Adrenal gland (tissue), 12 donors: ENCODE measurements around the gene MGMT. TPM values are rescaled to one million over a fixed set of nuclear protein-coding genes. Genes with fewer than 3 reads are reported as not detected.
A peak's percentile ranks its signal among the peaks of the same experiment; 100 is the strongest.

Source experiments
- DNase-seq, 7 donors: peaks; one replicate each; pipeline ENCODE4 v3.0.0-alpha.2; 2019 to 2020
- H3K27ac ChIP-seq, 5 donors: fragments of 200-600 bp; sonication (generic) in 4 of 5; 1 replicate in 3 of 5; 2 replicates in 2 of 5; pipeline versions ENCODE4 v1.5.1 to v1.8.0; 2016 to 2020; ENCODE audit warnings: mild to moderate bottlenecking in 1 of 5
- H3K27me3 ChIP-seq: fragments of 200-600 bp; 2 replicates; pipeline ENCODE4 v1.8.0; 2021
- H3K36me3 ChIP-seq, 2 donors: fragments of 200-600 bp; replicated peaks in 1 of 2; 1 replicate in 1 of 2; 2 replicates in 1 of 2; pipeline versions ENCODE4 v1.5.1 to v1.8.0; 2018 to 2022
- H3K4me1 ChIP-seq, 2 donors: fragments of 200-600 bp; replicated peaks in 1 of 2; 1 replicate in 1 of 2; 2 replicates in 1 of 2; pipeline versions ENCODE4 v1.5.1 to v1.8.0; 2018 to 2021
- H3K4me3 ChIP-seq, 4 donors: fragments of 200-600 bp; sonication (generic) in 3 of 4; one replicate each; pipeline ENCODE4 v1.5.1; 2016 to 2018
- H3K9me3 ChIP-seq, 3 donors: fragments of 200-600 bp; sonication (generic) in 1 of 3; replicated peaks in 1 of 3; 1 replicate in 2 of 3; 2 replicates in 1 of 3; pipeline versions ENCODE4 v1.5.1 to v1.8.0; 2016 to 2021
- CTCF ChIP-seq, 6 experiments: fragments of 450-650 bp in 4 of 6; fragments of 200-600 bp in 2 of 6; sonication (generic) in 1 of 6; IDR thresholded peaks; 1 replicate in 5 of 6; 2 replicates in 1 of 6; pipeline versions ENCODE4 v1.5.1 to v1.8.0; 2016 to 2021; ENCODE audit warnings: antibody characterized with exemption in 6 of 6, mild to moderate bottlenecking in 2 of 6, moderate library complexity in 1 of 6
- POLR2A ChIP-seq, 2 donors: fragments of 450-650 bp; IDR thresholded peaks; one replicate each; pipeline ENCODE4 v1.6.1; 2017; ENCODE audit warnings: antibody characterized with exemption in 2 of 2, mild to moderate bottlenecking in 2 of 2, moderate library complexity in 1 of 2
- WGBS, 4 donors: extraction: QIAGEN DNeasy Blood & Tissue Kit in 2 of 4; methylation state at CpG; one replicate each; pipeline versions ENCODE4 v1.1.5 to v1.1.7; 2013 to 2017; 5-methylcytosine and 5-hydroxymethylcytosine counted together
- intact Hi-C, 2 donors: fragments of 100-400 bp; cut with DNase I; formaldehyde crosslinking; loops; one replicate each; pipeline versions ENCODE4 v1.14.1 to v1.15.0; 2022 to 2023
- polyA plus RNA-seq, 3 donors: library from polyadenylated mRNA; stranded (reverse); fragments of 200-250 nt in 2 of 3; fragments of 350-450 nt in 1 of 3; fragmentation: Illumina TruSeq in 1 of 3; extraction: RNeasy Lipid Tissue Mini Kit (QIAGEN cat#74804) in 1 of 3; gene quantifications; one replicate each; pipeline ENCODE4 v1.2.3, GENCODE V29; 2013 to 2014
- total RNA-seq, 9 donors: library from RNA; depleted of rRNA in 4 of 9; stranded (reverse); fragments of >200 nt in 4 of 9; fragments of 120-200 nt in 1 of 9; fragmentation: NEBNext Ultra II Directional in 1 of 9; extraction: Animal tissue kit (Norgen Biotek cat#: 25700) in 1 of 9; gene quantifications; one replicate each; pipeline versions ENCODE4 v1.1.0 to v1.2.4, GENCODE V29; 2013 to 2023
- donor health status: healthy with polysubstance abuse.
- donor health status: Bipolar disorder and iron deficiency.
- donor health status: DM: yes; HTN: yes; CAD: no.
- donor health status: DM: no; HTN: no; CAD: no.
- donor health status: DM: no; HTN: no; CAD: no.
- donor health status: DM: yes; HTN: yes; CAD: no.

The MGMT gene
- total and polyA plus RNA-seq, 12 donors: 3.8 to 35.8 (median 21.2) TPM

- no peaks in the 10 kb centered on the region for H3K9me3 ChIP-seq
- intact Hi-C loops: no loop called here
- H3K27me3 ChIP-seq: no peaks in the 10 kb centered on the region
- H3K36me3 ChIP-seq: no peaks in the 10 kb centered on the region
- 82 to 90% (median 85%) methylated on average over 14 to 16 of the region's 16 CpGs for WGBS, 4 donors
- peak in 1 of 7 donors; percentile 87 for DNase-seq
- no peak overlapping the region for H3K27ac ChIP-seq
- TF ChIP-seq CTCF (IDR thresholded peaks at IDR 0.05): no peak
- TF ChIP-seq POLR2A (IDR thresholded peaks at IDR 0.05): no peak
- no peak overlapping the region for H3K4me3 ChIP-seq
- no peaks in the 10 kb centered on the region for H3K4me1 ChIP-seq
These were observed 101.7 kb downstream of the MGMT start for GRCh38 chr10:129568583-129569344.

GRCh38 chr10:129570185-129570584 is 103.1 kb downstream of the MGMT start:
- Histone ChIP-seq H3K4me3 (no peak overlapping the region), H3K36me3 (no peaks in the 10 kb centered on the region), H3K9me3 (no peaks in the 10 kb centered on the region), H3K4me1 (no peaks in the 10 kb centered on the region), H3K27ac (no peak overlapping the region), H3K27me3 (no peaks in the 10 kb centered on the region)
- WGBS, 4 donors: 94 to 98% (median 95%) methylated on average over 11 of the region's 11 CpGs
- no peak for DNase-seq
- intact Hi-C loops: no loop called here
- TF ChIP-seq CTCF (IDR thresholded peaks at IDR 0.05): no peak
- no peak for TF ChIP-seq POLR2A (IDR thresholded peaks at IDR 0.05)

- intact Hi-C loops: no loop called here
- Histone ChIP-seq H3K36me3 (no peaks in the 10 kb centered on the region), H3K9me3 (no peaks in the 10 kb centered on the region), H3K27me3 (no peaks in the 10 kb centered on the region), H3K27ac (no peak overlapping the region), H3K4me3 (no peak overlapping the region), H3K4me1 (no peaks in the 10 kb centered on the region)
- TF ChIP-seq POLR2A (IDR thresholded peaks at IDR 0.05): no peak
- TF ChIP-seq CTCF (IDR thresholded peaks at IDR 0.05): no peak
- DNase-seq: no peak
- 84 to 94% (median 92%) methylated on average over 9 to 12 of the region's 12 CpGs for WGBS, 4 donors
These were observed 112.2 kb downstream of the MGMT start for GRCh38 chr10:129579228-129579627.

GRCh38 chr10:129580010-129580409 is 113.0 kb downstream of the MGMT start:
- Histone ChIP-seq H3K27ac (no peak overlapping the region), H3K27me3 (no peaks in the 10 kb centered on the region), H3K4me3 (no peak overlapping the region), H3K36me3 (no peaks in the 10 kb centered on the region), H3K4me1 (no peaks in the 10 kb centered on the region), H3K9me3 (no peaks in the 10 kb centered on the region)
- WGBS, 4 donors: 85 to 95% (median 88%) methylated on average over 13 of the region's 13 CpGs
- TF ChIP-seq CTCF (IDR thresholded peaks at IDR 0.05) (no peak), POLR2A (IDR thresholded peaks at IDR 0.05) (no peak)
- DNase-seq: no peak
- intact Hi-C loops: no loop called here
